HepG2 (cell line): ENCODE data around the gene IFI30. TPM values are rescaled to one million over a fixed set of nuclear protein-coding genes. Genes with fewer than 3 reads are reported as not detected.

Experiments used
- KMT2B ChIP-seq: IDR thresholded peaks from 2 replicates; pipeline ENCODE4 v1.6.1; 2016; ENCODE audit warnings: missing genetic modification reagents, missing compliant biosample characterization
- MLX ChIP-seq: IDR thresholded peaks from 2 replicates; pipeline ENCODE4 v1.6.1; 2016
- RARA ChIP-seq: IDR thresholded peaks from 2 replicates; pipeline ENCODE4 v1.6.1; 2016; ENCODE audit warnings: missing genetic modification reagents, missing compliant biosample characterization
- SMAD9 ChIP-seq: sonication (generic); formaldehyde crosslinking; IDR thresholded peaks from 2 replicates; pipeline ENCODE4 v1.5.1; 2020; ENCODE audit warnings: mild to moderate bottlenecking, missing genetic modification reagents
- SNAPC5 ChIP-seq: sonication (generic); formaldehyde crosslinking; IDR thresholded peaks from 2 replicates; pipeline ENCODE4 v1.8.1; 2023; ENCODE audit warnings: mild to moderate bottlenecking, missing genetic modification reagents, borderline replicate concordance
- SP1 ChIP-seq, 2 experiments: fragments of 450-650 bp in 1 of 2; sonication (generic) in 1 of 2; formaldehyde crosslinking in 1 of 2; IDR thresholded peaks; 2 replicates each; pipeline versions ENCODE4 v1.4.0 to v1.6.1; 2016 to 2020; ENCODE audit warnings: missing genetic modification reagents in 1 of 2
- U2AF1 ChIP-seq: fragments of 200-400 bp; formaldehyde crosslinking; optimal IDR thresholded peaks from 2 replicates; pipeline ENCODE3; 2017; ENCODE audit warnings: mild to moderate bottlenecking, low read depth, low read length
- ZBTB4 ChIP-seq: sonication (generic); formaldehyde crosslinking; IDR thresholded peaks from 2 replicates; pipeline ENCODE4 v1.4.0; 2020; ENCODE audit warnings: missing genetic modification reagents, mild to moderate bottlenecking, borderline replicate concordance
- ZNF12 ChIP-seq: sonication (generic); formaldehyde crosslinking; IDR thresholded peaks from 2 replicates; pipeline ENCODE4 v1.5.0; 2020; ENCODE audit warnings: missing genetic modification reagents
- ZNF329 ChIP-seq: sonication (generic); formaldehyde crosslinking; IDR thresholded peaks from 2 replicates; pipeline ENCODE4 v1.9.0; 2021; ENCODE audit warnings: low read depth, mild to moderate bottlenecking, missing genetic modification reagents
- ZNF652 ChIP-seq: IDR thresholded peaks from 2 replicates; pipeline ENCODE4 v1.6.1; 2016; ENCODE audit warnings: low read depth, borderline replicate concordance
- ZNF678 ChIP-seq: sonication (generic); formaldehyde crosslinking; IDR thresholded peaks from 2 replicates; pipeline ENCODE4 v1.4.0; 2020; ENCODE audit warnings: mild to moderate bottlenecking, missing genetic modification reagents
- ZNF7 ChIP-seq: IDR thresholded peaks from 2 replicates; pipeline ENCODE4 v1.6.1; 2016; ENCODE audit warnings: missing biosample characterization, missing genetic modification reagents
- ZNF75D ChIP-seq: sonication (generic); formaldehyde crosslinking; IDR thresholded peaks from 2 replicates; pipeline ENCODE4 v1.8.1; 2023; ENCODE audit warnings: missing genetic modification reagents, mild to moderate bottlenecking, borderline replicate concordance
- polyA plus RNA-seq, 8 experiments: library from polyadenylated mRNA; depleted of rRNA in 3 of 8; stranded (reverse) in 7 of 8; unstranded in 1 of 8; fragments of >200 nt; fragmentation: Illumina TruSeq in 4 of 8; extraction: Trizol in 4 of 8; gene quantifications; 2 replicates each; pipeline versions ENCODE4 v1.2.1 to v1.2.3, GENCODE V29; 2011 to 2016; ENCODE audit warnings: low read depth in 4 of 8, missing spikeins in 1 of 8, mixed read lengths in 1 of 8; ENCODE audit not compliant: insufficient read depth in 1 of 8
- total RNA-seq, 5 experiments: library from RNA; depleted of rRNA; stranded (reverse); fragments of >200 nt; fragmentation: Illumina TruSeq; extraction: Trizol; gene quantifications; 2 replicates each; pipeline ENCODE4 v1.2.3, GENCODE V29; 2016; ENCODE audit warnings: low read depth in 1 of 5
- TF ChIP-seq, protein P1 (sequence below): sonication (generic); formaldehyde crosslinking; conservative IDR thresholded peaks from 2 replicates; pipeline ENCODE4 v1.8.1; 2023; ENCODE audit warnings: missing genetic modification reagents
- TF ChIP-seq, protein P2 (sequence below): sonication (generic); formaldehyde crosslinking; IDR thresholded peaks from 2 replicates; pipeline ENCODE4 v1.4.0; 2020; ENCODE audit warnings: missing genetic modification reagents, mild to moderate bottlenecking, borderline replicate concordance
- TF ChIP-seq, protein P3 (sequence below): sonication (generic); formaldehyde crosslinking; IDR thresholded peaks from 2 replicates; pipeline ENCODE4 v1.4.0; 2020; ENCODE audit warnings: missing genetic modification reagents, borderline replicate concordance

IFI30 gene
- total and polyA plus RNA-seq, 2 of the 13 experiments (the other 11 are each of a cell fraction or from before 2014, with no cell fraction given): 25.0 to 79.4 TPM

DNA sequence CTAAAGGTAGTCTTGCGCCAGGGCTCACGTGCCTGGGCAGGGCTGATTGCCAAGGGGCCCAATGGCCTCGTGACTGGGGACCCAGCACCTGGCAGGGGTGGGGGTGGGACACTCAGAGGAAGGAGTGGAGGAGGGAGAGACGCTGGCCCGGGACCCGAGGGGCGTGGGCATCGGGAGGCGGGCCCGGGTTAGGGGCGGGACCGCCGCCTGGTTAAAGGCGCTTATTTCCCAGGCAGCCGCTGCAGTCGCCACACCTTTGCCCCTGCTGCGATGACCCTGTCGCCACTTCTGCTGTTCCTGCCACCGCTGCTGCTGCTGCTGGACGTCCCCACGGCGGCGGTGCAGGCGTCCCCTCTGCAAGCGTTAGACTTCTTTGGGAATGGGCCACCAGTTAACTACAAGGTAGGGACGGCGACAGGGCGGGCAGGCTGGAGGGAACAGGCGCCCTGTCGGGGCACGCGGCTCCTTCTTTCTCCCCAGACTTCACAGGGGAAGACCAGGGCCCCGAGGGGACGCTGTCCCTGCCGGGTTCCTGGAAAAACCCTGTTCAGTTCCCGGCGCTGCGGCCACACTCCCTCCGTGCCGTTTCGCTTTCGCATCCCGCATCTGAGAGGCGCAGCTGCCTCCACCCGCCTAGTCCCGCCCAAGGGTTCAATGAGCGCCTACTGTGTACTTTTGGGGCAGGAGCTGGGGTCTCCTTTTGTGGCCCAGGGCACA is at the start of gene IFI30 (continued):
- TF ChIP-seq ZBTB4 (CRISPR knock-in tag) (peak; percentile 23; the same call in 1 of the 2 replicates), ZNF329 (CRISPR knock-in tag) (0 out of 2 replicates have a peak, but pooled peaks have one; percentile 28), ZNF678 (CRISPR knock-in tag) (0 out of 2 replicates have a peak, but pooled peaks have one; percentile 32), U2AF1 (no peak), RARA (CRISPR knock-in tag) (0 out of 2 replicates have a peak, but pooled peaks have one; percentile 12), SNAPC5 (CRISPR knock-in tag) (no peak), MLX (0 out of 2 replicates have a peak, but pooled peaks have one; percentile 10), ZNF12 (CRISPR knock-in tag) (peak; percentile 63; the same call in 1 of the 2 replicates), SP1 (IDR thresholded peaks at IDR 0.05) (no peak), SP1 (CRISPR knock-in tag; IDR thresholded peaks at IDR 0.05) (peak; percentile 69), ZNF652 (CRISPR knock-in tag) (no peak), KMT2B (peak; percentile 32), ZNF75D (no peak), SMAD9 (CRISPR knock-in tag) (0 out of 2 replicates have a peak, but pooled peaks have one; percentile 26), ZNF7 (CRISPR knock-in tag) (peak; percentile 99)
- TF ChIP-seq, protein P1, sequence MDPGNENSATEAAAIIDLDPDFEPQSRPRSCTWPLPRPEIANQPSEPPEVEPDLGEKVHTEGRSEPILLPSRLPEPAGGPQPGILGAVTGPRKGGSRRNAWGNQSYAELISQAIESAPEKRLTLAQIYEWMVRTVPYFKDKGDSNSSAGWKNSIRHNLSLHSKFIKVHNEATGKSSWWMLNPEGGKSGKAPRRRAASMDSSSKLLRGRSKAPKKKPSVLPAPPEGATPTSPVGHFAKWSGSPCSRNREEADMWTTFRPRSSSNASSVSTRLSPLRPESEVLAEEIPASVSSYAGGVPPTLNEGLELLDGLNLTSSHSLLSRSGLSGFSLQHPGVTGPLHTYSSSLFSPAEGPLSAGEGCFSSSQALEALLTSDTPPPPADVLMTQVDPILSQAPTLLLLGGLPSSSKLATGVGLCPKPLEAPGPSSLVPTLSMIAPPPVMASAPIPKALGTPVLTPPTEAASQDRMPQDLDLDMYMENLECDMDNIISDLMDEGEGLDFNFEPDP (CRISPR knock-in tag): 0 out of 2 replicates have a peak, but pooled peaks have one; percentile 82
- TF ChIP-seq, protein P2, sequence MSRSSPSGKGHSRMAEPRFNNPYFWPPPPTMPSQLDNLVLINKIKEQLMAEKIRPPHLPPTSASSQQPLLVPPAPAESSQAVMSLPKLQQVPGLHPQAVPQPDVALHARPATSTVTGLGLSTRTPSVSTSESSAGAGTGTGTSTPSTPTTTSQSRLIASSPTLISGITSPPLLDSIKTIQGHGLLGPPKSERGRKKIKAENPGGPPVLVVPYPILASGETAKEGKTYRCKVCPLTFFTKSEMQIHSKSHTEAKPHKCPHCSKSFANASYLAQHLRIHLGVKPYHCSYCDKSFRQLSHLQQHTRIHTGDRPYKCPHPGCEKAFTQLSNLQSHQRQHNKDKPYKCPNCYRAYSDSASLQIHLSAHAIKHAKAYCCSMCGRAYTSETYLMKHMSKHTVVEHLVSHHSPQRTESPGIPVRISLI: 0 out of 2 replicates have a peak, but pooled peaks have one; percentile 42
- TF ChIP-seq, protein P3, sequence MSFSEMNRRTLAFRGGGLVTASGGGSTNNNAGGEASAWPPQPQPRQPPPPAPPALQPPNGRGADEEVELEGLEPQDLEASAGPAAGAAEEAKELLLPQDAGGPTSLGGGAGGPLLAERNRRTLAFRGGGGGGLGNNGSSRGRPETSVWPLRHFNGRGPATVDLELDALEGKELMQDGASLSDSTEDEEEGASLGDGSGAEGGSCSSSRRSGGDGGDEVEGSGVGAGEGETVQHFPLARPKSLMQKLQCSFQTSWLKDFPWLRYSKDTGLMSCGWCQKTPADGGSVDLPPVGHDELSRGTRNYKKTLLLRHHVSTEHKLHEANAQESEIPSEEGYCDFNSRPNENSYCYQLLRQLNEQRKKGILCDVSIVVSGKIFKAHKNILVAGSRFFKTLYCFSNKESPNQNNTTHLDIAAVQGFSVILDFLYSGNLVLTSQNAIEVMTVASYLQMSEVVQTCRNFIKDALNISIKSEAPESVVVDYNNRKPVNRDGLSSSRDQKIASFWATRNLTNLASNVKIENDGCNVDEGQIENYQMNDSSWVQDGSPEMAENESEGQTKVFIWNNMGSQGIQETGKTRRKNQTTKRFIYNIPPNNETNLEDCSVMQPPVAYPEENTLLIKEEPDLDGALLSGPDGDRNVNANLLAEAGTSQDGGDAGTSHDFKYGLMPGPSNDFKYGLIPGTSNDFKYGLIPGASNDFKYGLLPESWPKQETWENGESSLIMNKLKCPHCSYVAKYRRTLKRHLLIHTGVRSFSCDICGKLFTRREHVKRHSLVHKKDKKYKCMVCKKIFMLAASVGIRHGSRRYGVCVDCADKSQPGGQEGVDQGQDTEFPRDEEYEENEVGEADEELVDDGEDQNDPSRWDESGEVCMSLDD: 0 out of 2 replicates have a peak, but pooled peaks have one; percentile 43
